Measurements from ENCODE around the gene TMEM232. TPM values are rescaled to one million over a fixed set of nuclear protein-coding genes. Genes with fewer than 3 reads are reported as not detected.

Gene TMEM232
- total and polyA plus RNA-seq, 2 experiments from 2014 or later, result 1.3 to 1.9 TPM

- no peaks in the 10 kb centered on the region for H3K27me3 Mint-ChIP-seq (ENCODE audit: insufficient read depth, low read depth, poor library complexity)
- TF ChIP-seq EZH2phosphoT487 (IDR thresholded peaks at IDR 0.05; ENCODE audit: unreplicated experiment), result no peak
- TF ChIP-seq, protein P1, sequence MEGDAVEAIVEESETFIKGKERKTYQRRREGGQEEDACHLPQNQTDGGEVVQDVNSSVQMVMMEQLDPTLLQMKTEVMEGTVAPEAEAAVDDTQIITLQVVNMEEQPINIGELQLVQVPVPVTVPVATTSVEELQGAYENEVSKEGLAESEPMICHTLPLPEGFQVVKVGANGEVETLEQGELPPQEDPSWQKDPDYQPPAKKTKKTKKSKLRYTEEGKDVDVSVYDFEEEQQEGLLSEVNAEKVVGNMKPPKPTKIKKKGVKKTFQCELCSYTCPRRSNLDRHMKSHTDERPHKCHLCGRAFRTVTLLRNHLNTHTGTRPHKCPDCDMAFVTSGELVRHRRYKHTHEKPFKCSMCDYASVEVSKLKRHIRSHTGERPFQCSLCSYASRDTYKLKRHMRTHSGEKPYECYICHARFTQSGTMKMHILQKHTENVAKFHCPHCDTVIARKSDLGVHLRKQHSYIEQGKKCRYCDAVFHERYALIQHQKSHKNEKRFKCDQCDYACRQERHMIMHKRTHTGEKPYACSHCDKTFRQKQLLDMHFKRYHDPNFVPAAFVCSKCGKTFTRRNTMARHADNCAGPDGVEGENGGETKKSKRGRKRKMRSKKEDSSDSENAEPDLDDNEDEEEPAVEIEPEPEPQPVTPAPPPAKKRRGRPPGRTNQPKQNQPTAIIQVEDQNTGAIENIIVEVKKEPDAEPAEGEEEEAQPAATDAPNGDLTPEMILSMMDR (conservative IDR thresholded peaks at IDR 0.05; ENCODE audit: low read depth in 2 of 2), result peak; percentile 34 to 45; a peak in 3 of 4 replicates
- Histone ChIP-seq H3K79me2 (replicated peaks; ENCODE audit: insufficient read depth) (no peaks in the 10 kb centered on the region), H3F3A (replicated peaks; ENCODE audit: low read depth) (no peaks in the 10 kb centered on the region), H2AFZ (no peak overlapping the region), H3K27ac (ENCODE audit: low read depth) (no peak overlapping the region), H3K4me3 (no peak overlapping the region), H3K36me3 (ENCODE audit: insufficient read depth) (no peaks in the 10 kb centered on the region), H3K4me2 (no peak overlapping the region), H3K27me3 (ENCODE audit: insufficient read depth) (no peaks in the 10 kb centered on the region), H3K4me1 (ENCODE audit: insufficient read depth) (no peaks in the 10 kb centered on the region), H3K9me2 (ENCODE audit: insufficient read depth) (no peaks in the 10 kb centered on the region), H4K20me1 (replicated peaks; ENCODE audit: insufficient read depth) (no peaks in the 10 kb centered on the region)
- H3K9me3 Mint-ChIP-seq, result no peaks in the 10 kb centered on the region
- DNase-seq (ENCODE audit: low spot score), result peak; percentile 16
- ATAC-seq, result no peak
- no peak overlapping the region for H3K27ac Mint-ChIP-seq
- H3K4me3 Mint-ChIP-seq, result no peak overlapping the region
- H3K4me1 Mint-ChIP-seq, result no peaks in the 10 kb centered on the region
- H3K36me3 Mint-ChIP-seq (ENCODE audit: low read depth), result no peaks in the 10 kb centered on the region
Observed at GRCh38 chr5:110716247-110717245, 9.9 kb downstream of the TMEM232 start.

- Mint-ChIP-seq H3K27ac (no peak overlapping the region; the same call in 1 of the 2 replicates), H3K9me3 (no peaks in the 10 kb centered on the region), H3K4me1 (no peaks in the 10 kb centered on the region), H3K4me3 (no peak overlapping the region), H3K27me3 (ENCODE audit: insufficient read depth, low read depth, poor library complexity) (peaks cover 2% of the 10 kb centered on the region), H3K36me3 (ENCODE audit: low read depth) (no peaks in the 10 kb centered on the region)
- no peaks in the 10 kb centered on the region for H3K36me3 ChIP-seq (ENCODE audit: insufficient read depth)
- ATAC-seq, result no peak
- H3K4me2 ChIP-seq, result no peak overlapping the region
- no peaks in the 10 kb centered on the region for H4K20me1 ChIP-seq (replicated peaks; ENCODE audit: insufficient read depth)
- no peaks in the 10 kb centered on the region for H3K4me1 ChIP-seq (ENCODE audit: insufficient read depth)
- no peaks in the 10 kb centered on the region for H3F3A ChIP-seq (replicated peaks; ENCODE audit: low read depth)
- no peaks in the 10 kb centered on the region for H3K79me2 ChIP-seq (replicated peaks; ENCODE audit: insufficient read depth)
- no peaks in the 10 kb centered on the region for H3K9me2 ChIP-seq (ENCODE audit: insufficient read depth)
- H3K4me3 ChIP-seq, result no peak overlapping the region
- DNase-seq (ENCODE audit: low spot score), result no peak
- no peak overlapping the region for H3K27ac ChIP-seq (ENCODE audit: low read depth)
- no peak overlapping the region for H2AFZ ChIP-seq
- no peaks in the 10 kb centered on the region for H3K27me3 ChIP-seq (ENCODE audit: insufficient read depth)
- no peak for TF ChIP-seq EZH2 (IDR thresholded peaks at IDR 0.05; ENCODE audit: low read depth, unreplicated experiment)
- no peak for TF ChIP-seq NANOG (IDR thresholded peaks at IDR 0.05; ENCODE audit: borderline replicate concordance)
- no peak for TF ChIP-seq ZNF331 (CRISPR knock-in tag; IDR thresholded peaks at IDR 0.05; ENCODE audit: low read depth)
- TF ChIP-seq JUNB (IDR thresholded peaks at IDR 0.05; ENCODE audit: unreplicated experiment), result no peak
- no peak for TF ChIP-seq ETS1 (IDR thresholded peaks at IDR 0.05)
- TF ChIP-seq POLR2AphosphoS5 (IDR thresholded peaks at IDR 0.05; ENCODE audit: low read depth), result no peak
- TF ChIP-seq, protein P2, sequence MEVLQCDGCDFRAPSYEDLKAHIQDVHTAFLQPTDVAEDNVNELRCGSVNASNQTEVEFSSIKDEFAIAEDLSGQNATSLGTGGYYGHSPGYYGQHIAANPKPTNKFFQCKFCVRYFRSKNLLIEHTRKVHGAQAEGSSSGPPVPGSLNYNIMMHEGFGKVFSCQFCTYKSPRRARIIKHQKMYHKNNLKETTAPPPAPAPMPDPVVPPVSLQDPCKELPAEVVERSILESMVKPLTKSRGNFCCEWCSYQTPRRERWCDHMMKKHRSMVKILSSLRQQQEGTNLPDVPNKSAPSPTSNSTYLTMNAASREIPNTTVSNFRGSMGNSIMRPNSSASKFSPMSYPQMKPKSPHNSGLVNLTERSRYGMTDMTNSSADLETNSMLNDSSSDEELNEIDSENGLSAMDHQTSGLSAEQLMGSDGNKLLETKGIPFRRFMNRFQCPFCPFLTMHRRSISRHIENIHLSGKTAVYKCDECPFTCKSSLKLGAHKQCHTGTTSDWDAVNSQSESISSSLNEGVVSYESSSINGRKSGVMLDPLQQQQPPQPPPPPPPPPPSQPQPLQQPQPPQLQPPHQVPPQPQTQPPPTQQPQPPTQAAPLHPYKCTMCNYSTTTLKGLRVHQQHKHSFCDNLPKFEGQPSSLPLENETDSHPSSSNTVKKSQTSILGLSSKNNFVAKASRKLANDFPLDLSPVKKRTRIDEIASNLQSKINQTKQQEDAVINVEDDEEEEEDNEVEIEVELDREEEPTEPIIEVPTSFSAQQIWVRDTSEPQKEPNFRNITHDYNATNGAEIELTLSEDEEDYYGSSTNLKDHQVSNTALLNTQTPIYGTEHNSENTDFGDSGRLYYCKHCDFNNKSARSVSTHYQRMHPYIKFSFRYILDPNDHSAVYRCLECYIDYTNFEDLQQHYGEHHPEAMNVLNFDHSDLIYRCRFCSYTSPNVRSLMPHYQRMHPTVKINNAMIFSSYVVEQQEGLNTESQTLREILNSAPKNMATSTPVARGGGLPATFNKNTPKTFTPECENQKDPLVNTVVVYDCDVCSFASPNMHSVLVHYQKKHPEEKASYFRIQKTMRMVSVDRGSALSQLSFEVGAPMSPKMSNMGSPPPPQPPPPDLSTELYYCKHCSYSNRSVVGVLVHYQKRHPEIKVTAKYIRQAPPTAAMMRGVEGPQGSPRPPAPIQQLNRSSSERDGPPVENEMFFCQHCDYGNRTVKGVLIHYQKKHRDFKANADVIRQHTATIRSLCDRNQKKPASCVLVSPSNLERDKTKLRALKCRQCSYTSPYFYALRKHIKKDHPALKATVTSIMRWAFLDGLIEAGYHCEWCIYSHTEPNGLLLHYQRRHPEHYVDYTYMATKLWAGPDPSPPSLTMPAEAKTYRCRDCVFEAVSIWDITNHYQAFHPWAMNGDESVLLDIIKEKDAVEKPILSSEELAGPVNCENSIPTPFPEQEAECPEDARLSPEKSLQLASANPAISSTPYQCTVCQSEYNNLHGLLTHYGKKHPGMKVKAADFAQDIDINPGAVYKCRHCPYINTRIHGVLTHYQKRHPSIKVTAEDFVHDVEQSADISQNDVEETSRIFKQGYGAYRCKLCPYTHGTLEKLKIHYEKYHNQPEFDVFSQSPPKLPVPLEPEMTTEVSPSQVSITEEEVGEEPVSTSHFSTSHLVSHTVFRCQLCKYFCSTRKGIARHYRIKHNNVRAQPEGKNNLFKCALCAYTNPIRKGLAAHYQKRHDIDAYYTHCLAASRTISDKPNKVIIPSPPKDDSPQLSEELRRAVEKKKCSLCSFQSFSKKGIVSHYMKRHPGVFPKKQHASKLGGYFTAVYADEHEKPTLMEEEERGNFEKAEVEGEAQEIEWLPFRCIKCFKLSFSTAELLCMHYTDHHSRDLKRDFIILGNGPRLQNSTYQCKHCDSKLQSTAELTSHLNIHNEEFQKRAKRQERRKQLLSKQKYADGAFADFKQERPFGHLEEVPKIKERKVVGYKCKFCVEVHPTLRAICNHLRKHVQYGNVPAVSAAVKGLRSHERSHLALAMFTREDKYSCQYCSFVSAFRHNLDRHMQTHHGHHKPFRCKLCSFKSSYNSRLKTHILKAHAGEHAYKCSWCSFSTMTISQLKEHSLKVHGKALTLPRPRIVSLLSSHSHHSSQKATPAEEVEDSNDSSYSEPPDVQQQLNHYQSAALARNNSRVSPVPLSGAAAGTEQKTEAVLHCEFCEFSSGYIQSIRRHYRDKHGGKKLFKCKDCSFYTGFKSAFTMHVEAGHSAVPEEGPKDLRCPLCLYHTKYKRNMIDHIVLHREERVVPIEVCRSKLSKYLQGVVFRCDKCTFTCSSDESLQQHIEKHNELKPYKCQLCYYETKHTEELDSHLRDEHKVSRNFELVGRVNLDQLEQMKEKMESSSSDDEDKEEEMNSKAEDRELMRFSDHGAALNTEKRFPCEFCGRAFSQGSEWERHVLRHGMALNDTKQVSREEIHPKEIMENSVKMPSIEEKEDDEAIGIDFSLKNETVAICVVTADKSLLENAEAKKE (CRISPR knock-in tag; IDR thresholded peaks at IDR 0.05), result no peak
Observed at GRCh38 chr5:110707260-110707844, 19.1 kb downstream of the TMEM232 start.
